SK-N-SH (cell line): ENCODE measurements around the gene RAET1E. TPM values are rescaled to one million over a fixed set of nuclear protein-coding genes. Genes with fewer than 3 reads are reported as not detected.
A peak's percentile ranks its signal among the peaks of the same experiment; 100 is the strongest.

Source experiments
- CTCF ChIA-PET: fragments of 300-600, 350-600 bp; formaldehyde crosslinking; extraction: SDS; loops from one replicate; lab custom pipeline; 2021; lab: Yijun Ruan, JAX
- POLR2A ChIA-PET: fragments of 350-600 bp; sonication (Branson Sonifier 250); formaldehyde crosslinking; extraction: SDS; loops from one replicate; lab custom pipeline; 2020; ENCODE audit warnings: antibody characterized with exemption, inconsistent platforms; lab: Yijun Ruan, JAX
- DNase-seq: peaks from one replicate; pipeline ENCODE4 v3.0.0; 2012
- H2AFZ ChIP-seq: fragments of 200-600 bp; sonication (generic); 2 replicates; pipeline ENCODE4 v1.8.1; 2016; ENCODE audit warnings: antibody characterized with exemption, mild to moderate bottlenecking, low read depth
- H3F3A ChIP-seq: fragments of 200-600 bp; sonication (generic); replicated peaks from 2 replicates; pipeline ENCODE3; 2016; ENCODE audit warnings: antibody characterized with exemption, mild to moderate bottlenecking; ENCODE audit not compliant: insufficient read depth
- H3K27ac ChIP-seq, 2 experiments: fragments of 200-500 bp in 1 of 2; fragments of 200-600 bp in 1 of 2; sonication (Bioruptor generic) in 1 of 2; sonication (generic), shearing (Covaris generic) in 1 of 2; 2 replicates each; pipeline versions ENCODE4 v1.5.1 to v1.6.1; 2014 to 2016; ENCODE audit warnings: low read depth in 2 of 2, inconsistent platforms in 1 of 2, low read length in 1 of 2, mild to moderate bottlenecking in 1 of 2, mixed read lengths in 1 of 2
- H3K27me3 ChIP-seq: fragments of 200-600 bp; sonication (generic), shearing (Covaris generic); 2 replicates; pipeline ENCODE4 v1.6.1; 2016; ENCODE audit warnings: mixed run types; ENCODE audit not compliant: insufficient read depth
- H3K36me3 ChIP-seq, 2 experiments: fragments of 200-500 bp in 1 of 2; fragments of 200-600 bp in 1 of 2; sonication (Bioruptor generic) in 1 of 2; sonication (generic) in 1 of 2; replicated peaks in 1 of 2; 2 replicates each; pipeline versions ENCODE3 to v1.5.1; 2014 to 2016; ENCODE audit warnings: low read length in 1 of 2, mild to moderate bottlenecking in 1 of 2; ENCODE audit not compliant: insufficient read depth in 2 of 2, control insufficient read depth in 1 of 2
- H3K4me1 ChIP-seq, 2 experiments: fragments of 200-500 bp in 1 of 2; fragments of 200-600 bp in 1 of 2; sonication (Bioruptor generic) in 1 of 2; sonication (generic), shearing (Covaris generic) in 1 of 2; 2 replicates each; pipeline versions ENCODE4 v1.5.1 to v1.6.1; 2014 to 2016; ENCODE audit warnings: low read depth in 1 of 2, low read length in 1 of 2, mixed run types in 1 of 2; ENCODE audit not compliant: insufficient read depth in 2 of 2, control insufficient read depth in 1 of 2
- H3K4me2 ChIP-seq: fragments of 200-600 bp; sonication (generic), shearing (Covaris generic); 2 replicates; pipeline ENCODE4 v1.6.1; 2017; ENCODE audit warnings: mixed run types
- H3K4me3 ChIP-seq, 2 experiments: fragments of 200-500 bp in 1 of 2; fragments of 200-600 bp in 1 of 2; sonication (Bioruptor generic) in 1 of 2; sonication (generic), shearing (Covaris generic) in 1 of 2; 2 replicates each; pipeline versions ENCODE4 v1.5.1 to v1.8.1; 2014 to 2016; ENCODE audit warnings: low read depth in 2 of 2, inconsistent platforms in 1 of 2, low read length in 1 of 2, mild to moderate bottlenecking in 1 of 2, mixed read lengths in 1 of 2, moderate library complexity in 1 of 2
- H3K79me2 ChIP-seq: fragments of 200-600 bp; sonication (generic); 2 replicates; pipeline ENCODE4 v1.8.1; 2017; ENCODE audit warnings: mild to moderate bottlenecking; ENCODE audit not compliant: insufficient read depth
- H3K9ac ChIP-seq: fragments of 200-600 bp; sonication (generic); 2 replicates; pipeline ENCODE4 v1.6.1; 2017; ENCODE audit warnings: mixed run types
- H3K9me2 ChIP-seq: fragments of 200-600 bp; sonication (generic); 2 replicates; pipeline ENCODE4 v1.6.1; 2017; ENCODE audit warnings: mixed run types
- H3K9me3 ChIP-seq: fragments of 200-600 bp; sonication (generic); 2 replicates; pipeline ENCODE4 v1.6.1; 2017; ENCODE audit warnings: mixed run types, mild to moderate bottlenecking, moderate library complexity
- H4K20me1 ChIP-seq: fragments of 200-600 bp; sonication (generic); 2 replicates; pipeline ENCODE4 v1.6.1; 2017; ENCODE audit warnings: mild to moderate bottlenecking, mixed run types; ENCODE audit not compliant: insufficient read depth
- FOXJ3 ChIP-seq: sonication (generic); formaldehyde crosslinking; IDR thresholded peaks from 2 replicates; pipeline ENCODE4 v1.5.1; 2020; ENCODE audit warnings: mild to moderate bottlenecking, missing genetic modification reagents
- GABPA ChIP-seq: IDR thresholded peaks from 2 replicates; pipeline ENCODE4 v1.4.0; 2012; ENCODE audit warnings: low read depth, mild to moderate bottlenecking
- POLR2AphosphoS5 ChIP-seq: IDR thresholded peaks from 2 replicates; pipeline ENCODE4 v1.6.1; 2012; ENCODE audit warnings: low read depth, low read length
- RAD21 ChIP-seq: IDR thresholded peaks from 2 replicates; pipeline ENCODE4 v1.6.1; 2012; ENCODE audit warnings: mild to moderate bottlenecking, low read length
- RXRA ChIP-seq: IDR thresholded peaks from 2 replicates; pipeline ENCODE4 v1.4.0; 2012; ENCODE audit warnings: low read depth, mild to moderate bottlenecking, borderline replicate concordance
- SIN3A ChIP-seq: IDR thresholded peaks from 2 replicates; pipeline ENCODE4 v1.6.1; 2012; ENCODE audit warnings: low read depth, mild to moderate bottlenecking, low read length, moderate library complexity, borderline replicate concordance
- SMC3 ChIP-seq: IDR thresholded peaks from 2 replicates; pipeline ENCODE4 v1.6.1; 2012; ENCODE audit warnings: low read depth, low read length, improper control_type of control experiment
- TCF12 ChIP-seq: IDR thresholded peaks from 2 replicates; pipeline ENCODE4 v1.4.0; 2012
- YY1 ChIP-seq: IDR thresholded peaks from 2 replicates; pipeline ENCODE4 v1.4.0; 2012; ENCODE audit warnings: low read depth, mild to moderate bottlenecking
- WGBS: methylation state at CpG from one replicate; pipeline ENCODE4 v1.1.6; 2017; ENCODE audit warnings: low lambda C conversion rate; 5-methylcytosine and 5-hydroxymethylcytosine counted together
- polyA plus RNA-seq, 3 experiments: library from polyadenylated mRNA; depleted of rRNA; stranded (reverse); fragments of >200 nt; gene quantifications; 2 replicates each; pipeline ENCODE4 v1.2.3, GENCODE V29; 2012
- TF ChIP-seq, protein P1 (sequence below): IDR thresholded peaks from 2 replicates; pipeline ENCODE4 v1.4.0; 2012; ENCODE audit warnings: low read depth

RAET1E gene
- polyA plus RNA-seq, 1 of the 3 experiments (the other 2 are of a cell fraction) = 0.15 TPM

DNA sequence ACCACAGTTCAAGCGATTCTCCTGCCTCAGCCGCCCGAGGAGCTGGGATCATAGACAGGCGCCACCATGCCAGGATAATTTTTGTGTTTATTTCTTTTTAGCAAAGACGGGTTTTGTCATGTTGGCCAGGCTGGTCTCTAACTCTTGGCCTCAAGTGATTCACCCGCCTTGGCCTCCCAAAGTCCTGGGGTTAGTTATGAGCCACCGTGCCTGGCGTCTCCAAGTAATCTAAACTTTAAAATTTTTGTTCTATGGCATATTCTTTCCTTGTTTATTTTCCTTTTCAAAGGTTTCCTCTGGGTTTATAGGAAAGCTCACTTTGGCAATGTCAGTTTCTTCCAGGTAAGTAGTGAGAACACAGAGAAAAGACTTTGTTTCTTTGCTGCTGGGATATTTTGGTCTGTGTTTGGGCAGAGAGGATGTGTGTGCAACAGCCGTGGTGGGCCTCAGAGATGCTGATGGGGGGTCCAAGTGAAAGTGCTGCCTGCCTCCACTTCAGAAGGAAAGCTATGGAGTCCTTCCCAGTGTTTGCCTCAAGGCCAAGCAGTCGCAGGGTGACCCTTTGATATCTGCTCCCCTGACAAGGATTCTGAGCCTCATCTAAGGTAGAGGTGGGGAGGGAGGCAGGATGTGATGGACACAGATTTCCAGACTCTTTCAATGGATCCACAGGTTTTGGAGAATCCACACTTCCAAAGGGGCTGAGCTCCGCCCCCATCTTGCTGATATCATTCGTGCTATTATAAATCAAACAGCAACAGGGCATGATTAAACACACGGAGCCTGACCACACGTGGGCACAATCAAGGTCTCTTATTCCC is 36.1 kb downstream of the RAET1E start:
- Histone ChIP-seq H3K4me3 (peak overlapping the region in 1 of 2 experiments; percentile 75; a peak in 2 of 4 replicates), H3F3A (peaks cover 20% of the 10 kb centered on the region), H3K9me3 (no peaks in the 10 kb centered on the region), H4K20me1 (no peaks in the 10 kb centered on the region), H3K4me2 (peak overlapping the region; percentile 93), H3K27me3 (no peaks in the 10 kb centered on the region), H3K36me3 (peaks cover 0 to 4% of the 10 kb centered on the region in 2 experiments), H3K9me2 (no peaks in the 10 kb centered on the region), H3K79me2 (peaks cover 62% of the 10 kb centered on the region), H3K4me1 (peaks cover 11 to 14% of the 10 kb centered on the region in 2 experiments; a peak in 3 of 4 replicates), H2AFZ (no peak overlapping the region), H3K9ac (no peak overlapping the region), H3K27ac (peak overlapping the region in 1 of 2 experiments; percentile 76; a peak in 1 of 4 replicates)
- no peak for DNase-seq
- ChIA-PET CTCF (interaction anchor here (0.8 to 4.9 kb wide), 6 partner anchors 8 to 956 kb away, joined by 3 to 34 read pairs (median 3); no protein-coding TSS in a partner anchor), POLR2A (no interaction called here)
- TF ChIP-seq YY1 = no peak
- TF ChIP-seq, protein P1, sequence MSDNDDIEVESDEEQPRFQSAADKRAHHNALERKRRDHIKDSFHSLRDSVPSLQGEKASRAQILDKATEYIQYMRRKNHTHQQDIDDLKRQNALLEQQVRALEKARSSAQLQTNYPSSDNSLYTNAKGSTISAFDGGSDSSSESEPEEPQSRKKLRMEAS = no peak
- no peak for TF ChIP-seq SIN3A
- no peak for TF ChIP-seq FOXJ3
- 81% methylated on average over 12 of the region's 14 CpGs for WGBS

DNA sequence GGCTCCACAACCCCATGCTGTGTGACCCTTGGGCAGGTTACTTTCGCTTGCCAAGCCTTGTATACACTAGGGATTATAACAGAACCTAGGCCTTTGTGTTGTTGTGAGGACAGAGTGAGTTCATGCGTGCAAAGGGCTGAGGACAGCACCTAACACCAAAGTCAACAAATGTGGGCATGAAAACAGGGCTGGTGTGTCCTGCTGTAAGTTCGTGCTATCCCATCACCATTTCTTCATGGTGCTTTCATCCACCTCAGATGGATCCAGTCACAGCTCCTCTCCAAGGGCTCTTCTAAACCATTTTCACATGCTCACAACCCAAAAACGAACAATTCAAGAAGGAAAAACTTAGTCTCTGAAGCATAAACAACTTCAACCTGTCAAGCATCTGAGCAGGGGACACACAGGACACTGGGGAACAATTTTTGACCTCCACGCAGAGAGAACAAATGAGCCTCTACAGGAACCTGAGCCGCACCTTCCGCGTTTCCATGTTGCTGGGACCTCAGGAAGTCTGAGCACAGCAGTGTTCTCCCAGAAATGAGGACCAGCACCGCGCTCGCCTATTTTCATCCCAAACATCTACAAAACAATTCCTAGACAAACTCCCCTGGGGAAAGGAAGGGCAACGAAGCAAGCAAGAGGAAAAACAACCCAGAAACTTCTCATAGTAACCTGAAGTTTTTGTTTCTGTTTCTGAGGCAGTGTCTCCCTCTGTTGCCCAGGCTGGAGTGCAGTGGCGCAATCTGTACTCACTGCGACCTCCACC is 36.9 kb downstream of the RAET1E start:
- Histone ChIP-seq H3K9me2 (no peaks in the 10 kb centered on the region), H3K27ac (no peak overlapping the region), H3K36me3 (peaks cover 0 to 4% of the 10 kb centered on the region in 2 experiments), H3K9me3 (no peaks in the 10 kb centered on the region), H3F3A (peaks cover 28% of the 10 kb centered on the region), H3K79me2 (peaks cover 70% of the 10 kb centered on the region), H3K27me3 (no peaks in the 10 kb centered on the region), H3K4me2 (peak overlapping the region; percentile 93; the same call in 1 of the 2 replicates), H3K9ac (no peak overlapping the region), H3K4me1 (peaks cover 17% of the 10 kb centered on the region in 2 experiments; a peak in 3 of 4 replicates), H4K20me1 (no peaks in the 10 kb centered on the region), H3K4me3 (no peak overlapping the region), H2AFZ (no peak overlapping the region)
- 87% methylated on average over 13 of the region's 14 CpGs for WGBS
- no peak for DNase-seq
- TF ChIP-seq RAD21 (peak; percentile 38), TCF12 (no peak), SMC3 (0 out of 2 replicates have a peak, but pooled peaks have one; percentile 21)
- POLR2A ChIA-PET = no interaction called here
- CTCF ChIA-PET = interaction anchor here (0.8 to 1.5 kb wide), 4 partner anchors 9 to 956 kb away, joined by 3 to 5 read pairs (median 3); no protein-coding TSS in a partner anchor

DNA sequence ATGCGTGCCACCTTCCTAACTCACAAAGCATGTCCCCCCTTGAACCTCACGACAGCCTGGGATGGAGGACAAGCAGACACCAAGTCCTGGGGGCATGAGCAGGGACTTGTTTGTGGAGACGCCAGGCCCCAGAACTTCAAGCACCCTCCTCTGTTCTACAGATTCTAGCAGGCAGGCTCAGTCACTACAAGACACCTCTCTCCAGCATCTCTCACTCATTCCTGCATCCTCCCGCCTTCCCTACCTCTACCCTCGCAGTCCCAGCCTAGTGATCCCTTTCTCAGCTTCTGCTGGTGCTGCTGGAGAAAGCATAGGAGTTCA is 37.4 kb downstream of the RAET1E start:
- H3K4me2 ChIP-seq = no peak overlapping the region
- no peaks in the 10 kb centered on the region for H4K20me1 ChIP-seq
- DNase-seq = no peak
- TF ChIP-seq POLR2AphosphoS5 = no peak
- TF ChIP-seq RAD21 = no peak
- TF ChIP-seq GABPA = no peak
- no peak for TF ChIP-seq YY1
- TF ChIP-seq RXRA = no peak
- TF ChIP-seq, all 33 proteins: peak for 0
- no peak overlapping the region for H2AFZ ChIP-seq
- H3K79me2 ChIP-seq = peaks cover 70% of the 10 kb centered on the region
- H3K27me3 ChIP-seq = no peaks in the 10 kb centered on the region
- no peaks in the 10 kb centered on the region for H3K9me2 ChIP-seq
- H3K36me3 ChIP-seq = peaks cover 0 to 4% of the 10 kb centered on the region in 2 experiments
- H3K9me3 ChIP-seq = no peaks in the 10 kb centered on the region
- CTCF ChIA-PET = interaction anchor here (1.5 kb wide), 1 partner anchor 25 kb away, joined by 5 read pairs; no protein-coding TSS in a partner anchor
- no peak overlapping the region for H3K4me3 ChIP-seq
- POLR2A ChIA-PET = no interaction called here
- 91% methylated on average over 5 of the region's 5 CpGs for WGBS
- peaks cover 33% of the 10 kb centered on the region for H3F3A ChIP-seq
- no peak overlapping the region for H3K9ac ChIP-seq
- H3K27ac ChIP-seq = no peak overlapping the region
- H3K4me1 ChIP-seq = peaks cover 17% of the 10 kb centered on the region in 2 experiments; a peak in 3 of 4 replicates
